GM19324 (cell line): Measurements from ENCODE around the gene STARD8.
"Not testable (repeated sequence)": the region's sequence is repeated elsewhere in the genome, so short reads cannot be mapped to it uniquely, and the experiment has no call there.

Experiments used
- ATAC-seq: cut with Tn5 transposase; IDR thresholded peaks from one replicate; pipeline ENCODE4 v1.9.1; 2021; ENCODE audit warnings: mild to moderate bottlenecking, moderate library complexity; ENCODE audit not compliant: unreplicated experiment, low FRiP score

STARD8 gene

DNA sequence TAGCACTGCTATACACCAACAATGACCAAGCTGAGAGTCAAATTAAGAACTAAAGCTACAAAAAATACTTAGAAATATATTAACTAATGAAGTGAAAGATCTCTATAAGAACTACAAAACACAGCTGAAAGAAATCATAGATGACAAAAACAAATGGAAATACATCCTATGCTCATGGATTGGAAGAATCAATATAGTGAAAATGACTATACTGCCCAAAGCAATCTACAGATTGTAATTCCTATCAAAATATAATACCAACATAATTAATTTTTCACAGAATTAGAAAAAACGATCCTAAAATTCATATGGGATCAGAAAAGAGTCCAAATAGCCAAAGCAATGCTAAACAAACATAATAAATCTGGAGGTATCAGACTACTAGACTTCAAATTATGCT lies 87.8 kb downstream of the STARD8 start:
- no peak for ATAC-seq

DNA sequence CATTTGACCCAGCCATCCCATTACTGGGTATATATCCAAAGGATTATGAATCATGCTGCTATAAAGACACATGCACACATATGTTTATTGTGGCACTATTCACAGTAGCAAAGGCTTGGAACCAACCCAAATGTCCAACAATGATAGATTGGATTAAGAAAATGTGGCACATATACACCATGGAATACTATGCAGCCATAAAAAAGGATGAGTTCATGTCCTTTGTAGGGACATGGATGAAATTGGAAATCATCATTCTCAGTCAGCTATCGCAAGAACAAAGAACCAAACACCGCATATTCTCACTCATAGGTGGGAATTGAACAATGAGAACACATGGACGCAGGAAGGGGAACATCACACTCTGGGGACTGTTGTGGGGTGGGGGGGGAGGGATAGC lies 94.4 kb downstream of the STARD8 start:
- ATAC-seq: not testable (repeated sequence)

DNA sequence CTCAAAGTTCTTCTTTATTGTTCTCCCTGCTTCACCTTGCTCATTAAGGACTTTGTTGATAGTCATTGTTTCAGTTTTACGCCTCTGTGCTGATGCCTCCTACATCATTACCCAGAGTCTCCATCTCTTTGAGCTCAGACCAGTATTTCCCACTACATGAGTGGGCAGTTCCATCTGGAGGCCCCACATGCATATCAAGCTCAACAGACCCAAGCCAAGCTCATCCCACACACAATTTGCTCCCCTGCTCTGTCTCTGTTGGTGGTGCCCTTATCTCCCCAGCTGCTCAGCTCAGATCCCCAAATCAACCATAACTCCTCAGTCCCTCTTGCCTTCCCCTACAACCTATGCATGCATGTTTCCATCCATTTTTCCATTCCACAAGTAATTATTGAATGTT lies 96.3 kb downstream of the STARD8 start:
- no peak for ATAC-seq

DNA sequence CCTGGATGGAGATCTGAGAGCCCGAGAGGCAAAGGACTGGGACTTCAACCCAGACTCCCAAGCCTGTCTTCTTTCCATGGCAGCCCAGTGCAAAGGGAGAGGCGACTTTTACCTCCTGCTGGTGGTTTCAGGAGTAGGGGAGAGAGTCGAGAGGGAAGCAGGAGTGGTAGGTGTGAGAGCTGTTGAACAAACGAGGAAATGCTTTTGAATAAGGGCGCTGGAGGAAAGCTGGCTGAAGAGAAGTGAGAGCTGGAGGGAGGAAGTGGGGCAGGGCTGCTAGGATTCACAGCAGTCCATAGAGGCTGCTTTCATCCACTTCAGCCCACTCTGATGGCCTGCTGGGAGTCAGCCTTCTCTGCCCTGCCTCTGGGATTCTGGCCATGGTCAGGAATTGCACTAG lies 99.5 kb downstream of the STARD8 start:
- no peak for ATAC-seq

DNA sequence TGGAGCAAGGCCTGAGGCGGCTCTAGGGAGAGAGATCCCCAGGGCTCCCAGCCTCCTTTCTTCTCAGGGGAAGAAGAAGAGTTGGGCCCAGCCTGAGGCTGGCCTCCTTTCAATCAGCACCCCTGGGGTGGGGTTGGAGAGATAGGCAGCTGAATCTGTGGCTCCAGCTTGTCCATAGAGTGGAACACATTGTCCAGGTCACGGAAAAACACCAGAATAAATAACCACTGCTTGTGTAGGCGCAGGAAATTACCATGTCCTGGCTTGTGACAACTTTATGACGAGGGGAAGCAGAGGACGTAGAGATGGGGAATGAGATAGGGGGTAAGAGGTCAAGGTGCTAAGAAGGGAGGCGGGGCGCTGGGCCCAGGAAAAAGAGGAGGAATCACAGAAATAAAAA lies 100.6 kb downstream of the STARD8 start:
- ATAC-seq: no peak

DNA sequence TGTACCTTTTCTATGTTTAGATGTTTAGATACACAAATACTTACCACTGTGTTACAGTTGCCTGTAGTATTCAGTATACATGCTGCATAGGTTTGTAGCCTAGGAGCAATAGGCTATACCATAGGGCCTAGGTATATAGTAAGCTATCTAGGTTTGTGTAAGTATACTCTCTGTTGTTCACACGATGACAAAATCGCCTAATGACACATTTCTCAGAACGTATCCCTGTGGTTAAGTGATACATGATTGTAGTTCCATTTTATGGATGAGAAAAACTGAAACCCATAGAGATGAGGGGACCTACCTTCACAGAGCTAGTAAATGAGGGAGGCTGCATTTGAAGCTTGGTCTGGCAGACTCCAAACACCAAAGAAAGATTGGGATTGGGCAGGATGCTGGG lies 102.0 kb downstream of the STARD8 start:
- ATAC-seq: no peak

DNA sequence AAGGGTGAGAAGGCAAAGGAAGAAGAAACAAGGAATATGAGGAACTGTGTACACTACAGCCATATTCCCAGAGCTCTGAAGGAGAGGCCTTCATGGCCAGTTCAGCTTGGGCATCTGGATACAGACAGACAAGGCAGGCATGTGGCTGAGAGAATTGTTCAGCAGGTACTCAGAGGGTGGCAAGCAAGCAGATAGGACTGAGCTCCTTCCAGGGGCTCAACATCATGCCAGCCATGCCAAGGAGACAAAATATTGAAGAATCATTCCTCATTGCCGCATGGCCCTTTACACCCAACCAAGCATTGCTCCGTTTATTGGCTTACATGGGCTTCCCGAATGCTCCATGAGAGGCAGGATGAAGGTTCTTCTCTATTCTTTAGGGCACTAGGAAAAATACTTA lies 102.8 kb downstream of the STARD8 start:
- ATAC-seq: no peak

DNA sequence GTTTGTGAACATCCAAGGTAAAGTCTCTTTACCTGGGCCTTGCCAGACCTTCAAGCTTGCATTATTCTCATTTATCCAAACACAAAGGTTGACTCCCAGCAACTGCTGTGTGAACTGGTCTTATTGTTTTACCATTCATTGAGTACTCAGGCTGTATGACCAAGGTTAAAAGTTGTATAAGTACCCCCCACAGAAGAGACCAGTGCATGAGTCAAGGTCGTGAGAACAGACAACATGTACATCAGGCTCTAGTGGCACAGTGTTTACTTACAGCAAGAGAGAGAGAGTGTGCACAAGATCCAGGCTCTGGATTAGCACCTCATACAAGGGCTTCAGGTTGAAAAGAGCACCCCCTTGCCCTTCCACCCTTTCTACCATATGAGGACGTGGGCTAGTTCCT lies 103.9 kb downstream of the STARD8 start:
- no peak for ATAC-seq

DNA sequence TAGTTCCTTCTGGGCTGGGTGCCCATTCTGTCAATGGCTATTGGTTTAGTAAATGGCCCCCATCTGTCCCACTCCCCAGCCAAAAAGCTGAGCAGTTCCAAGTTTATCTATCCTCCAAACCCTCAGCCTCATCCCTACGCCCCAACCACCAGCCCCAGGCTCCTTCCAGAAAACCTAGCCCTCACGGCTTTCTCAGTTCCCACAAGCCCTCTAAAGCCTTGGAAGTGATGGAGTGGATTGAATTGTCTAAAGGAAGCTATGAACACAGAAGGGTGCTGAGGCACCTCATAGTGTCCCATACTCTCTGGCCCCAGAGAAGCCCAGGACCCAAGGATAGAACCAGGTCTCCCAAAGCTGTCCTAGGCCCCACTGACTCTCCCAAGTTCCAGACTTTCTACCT lies 105.8 kb downstream of the STARD8 start:
- ATAC-seq: no peak

DNA sequence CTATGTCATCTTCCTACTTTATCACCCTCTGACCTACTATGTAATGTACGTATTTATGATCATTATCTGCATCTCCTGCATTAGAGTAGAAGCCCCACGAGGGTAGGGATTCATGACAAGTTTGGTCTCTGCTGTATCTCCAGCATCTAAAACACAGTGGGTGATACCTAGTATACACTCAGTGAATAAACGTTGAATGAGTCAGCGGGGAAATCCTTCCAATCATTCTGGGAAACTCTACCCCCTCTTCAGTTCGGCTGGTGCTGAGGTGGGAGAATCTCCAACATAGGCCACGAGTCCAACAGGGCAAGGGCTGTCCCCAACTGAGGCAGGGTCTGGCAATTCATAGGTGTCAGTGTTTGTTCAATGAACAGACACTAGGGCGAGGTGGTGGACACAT lies 106.9 kb downstream of the STARD8 start:
- ATAC-seq: no peak

DNA sequence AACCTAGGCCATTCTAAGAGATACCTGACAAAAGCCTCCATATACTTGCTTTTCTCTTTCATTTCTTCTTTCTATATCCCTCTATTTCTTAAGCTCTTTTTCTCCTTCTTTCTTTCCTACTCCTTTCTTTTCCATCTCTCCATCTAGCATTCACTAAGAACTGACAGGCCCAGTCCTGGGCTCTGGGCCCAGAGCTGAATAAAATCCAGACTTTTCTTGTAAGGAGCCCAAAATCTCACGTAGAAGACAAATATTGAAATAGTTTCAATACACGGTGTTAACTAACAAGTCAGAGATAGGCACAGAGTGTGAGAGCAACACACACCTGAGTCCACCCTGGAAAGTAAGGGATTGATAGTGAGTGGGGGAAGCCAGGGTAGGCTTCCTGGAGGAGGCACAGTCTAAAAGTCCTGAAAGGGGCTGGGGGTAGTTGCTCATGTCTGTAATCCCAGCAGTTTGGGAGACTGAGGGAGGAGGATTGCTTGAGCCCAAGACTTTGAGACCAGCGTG lies 108.2 kb downstream of the STARD8 start:
- no peak for ATAC-seq

DNA sequence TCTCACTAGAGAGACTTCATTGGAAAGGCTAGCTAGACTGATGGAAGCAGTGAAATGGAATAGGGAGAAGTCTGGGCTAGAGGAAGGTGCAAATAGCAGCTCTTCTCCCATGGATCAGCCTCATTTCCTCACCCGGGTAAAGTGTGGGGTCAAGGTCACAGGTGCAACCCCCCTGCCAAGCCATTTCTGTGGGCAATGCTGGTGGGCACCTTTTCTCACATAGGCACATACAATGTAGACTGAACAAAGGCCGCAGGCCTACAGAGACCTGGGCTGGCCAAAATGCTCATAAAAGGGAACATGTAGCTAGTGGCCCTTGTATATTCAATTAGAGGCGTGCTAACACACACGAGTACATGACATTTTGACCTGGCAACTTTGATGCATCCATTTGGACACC lies 109.9 kb downstream of the STARD8 start:
- no peak for ATAC-seq

DNA sequence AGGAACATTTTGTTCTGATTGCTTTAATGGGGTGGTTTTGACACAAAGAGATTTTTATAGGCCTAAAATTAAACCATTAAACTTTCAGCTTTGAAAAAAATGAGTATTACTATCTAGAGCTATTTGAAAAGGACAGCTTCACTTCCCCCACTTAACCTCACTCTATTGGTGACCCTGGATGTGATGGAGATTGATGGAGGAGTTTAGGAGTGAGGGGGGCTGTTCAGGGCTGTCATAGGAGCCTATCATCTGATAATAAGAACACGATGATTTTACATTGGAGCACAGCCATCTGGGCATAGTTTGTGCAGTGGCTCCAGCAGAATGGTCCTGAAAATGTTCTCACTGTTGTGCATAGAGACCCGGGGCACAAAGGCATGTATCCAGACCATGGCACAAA lies 110.3 kb downstream of the STARD8 start:
- no peak for ATAC-seq

DNA sequence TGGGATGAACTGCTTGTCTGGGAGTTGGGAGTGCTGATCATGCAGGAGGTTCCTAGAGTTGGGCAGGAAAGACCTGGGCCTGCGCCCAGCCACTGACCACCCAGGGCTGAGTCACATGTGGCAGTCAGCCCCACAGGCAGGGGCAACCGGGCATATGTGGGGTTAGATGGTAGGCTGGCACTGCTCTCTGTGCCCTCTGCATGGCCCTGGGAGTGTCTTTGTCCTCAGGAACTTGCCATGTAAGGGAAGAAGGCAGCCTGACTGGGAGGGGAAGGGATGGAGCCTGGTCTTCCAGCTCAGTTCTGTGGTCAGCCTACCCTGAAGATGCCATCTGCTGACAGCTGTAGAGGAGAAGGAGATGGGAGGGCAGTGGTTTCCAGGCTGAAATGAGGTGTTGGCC lies 111.2 kb downstream of the STARD8 start:
- no peak for ATAC-seq

DNA sequence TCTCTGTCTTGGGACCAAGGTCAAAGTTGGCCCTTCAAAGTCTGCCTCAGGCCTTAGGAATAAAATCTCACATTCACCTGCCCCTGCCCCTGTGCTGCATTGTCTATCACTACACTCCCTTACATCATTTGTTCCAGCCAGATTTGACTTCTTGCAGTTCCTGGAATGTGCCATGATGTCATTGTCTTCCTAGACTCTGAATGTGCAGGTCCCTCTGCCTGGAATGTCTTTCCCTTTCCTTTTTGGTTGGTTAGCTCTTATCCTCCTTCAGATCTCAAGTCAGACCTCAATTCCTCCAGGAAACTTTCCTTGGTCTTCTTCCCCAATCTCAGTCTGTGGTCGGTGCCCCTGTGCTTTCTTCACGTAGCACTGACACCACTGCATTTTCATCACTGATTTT lies 113.6 kb downstream of the STARD8 start:
- ATAC-seq: no peak

DNA sequence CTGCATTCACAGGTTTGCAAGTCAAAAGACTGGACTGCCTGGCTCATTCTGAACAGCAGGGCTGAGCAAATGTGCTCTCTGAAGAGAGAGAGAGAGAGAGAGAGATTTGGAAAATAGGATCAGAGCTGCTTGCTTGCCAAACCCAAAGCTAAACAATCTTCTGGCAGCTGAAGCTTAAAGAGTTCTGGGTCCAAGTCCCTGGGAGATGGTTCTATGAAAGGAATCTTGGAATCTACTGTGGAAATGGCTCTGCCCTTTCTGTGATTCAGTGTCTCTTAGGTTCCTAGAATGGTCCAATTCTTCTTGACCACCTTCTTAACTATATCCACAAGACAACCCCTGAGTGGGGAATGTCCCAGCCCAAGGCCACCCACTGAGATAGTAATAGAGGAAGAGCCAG lies 115.3 kb downstream of the STARD8 start:
- ATAC-seq: no peak

DNA sequence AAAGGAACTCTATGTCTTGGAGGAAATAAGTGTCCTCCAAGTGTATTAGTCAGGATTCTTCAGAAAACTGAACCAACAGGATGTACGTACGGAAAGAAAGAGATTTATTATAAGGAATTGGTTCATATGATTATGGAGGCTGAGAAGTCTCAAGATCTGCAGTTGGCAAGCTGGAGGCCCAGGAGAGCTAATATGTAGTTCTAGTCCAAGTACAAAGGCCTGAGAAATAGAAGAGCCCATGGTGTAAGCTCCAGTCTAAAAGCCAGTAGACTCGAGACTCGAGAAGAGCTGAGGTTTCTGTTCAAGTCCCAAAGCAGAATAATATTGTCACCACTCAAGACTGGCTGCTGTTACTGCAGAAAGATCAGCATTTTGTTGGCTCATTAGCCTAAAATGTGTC lies 116.0 kb downstream of the STARD8 start:
- no peak for ATAC-seq
